Liver (tissue), 9 donors: ENCODE data around the gene CD209. TPM values are rescaled to one million over a fixed set of nuclear protein-coding genes. Genes with fewer than 3 reads are reported as not detected.

Experiments
- DNase-seq: peaks from one replicate; pipeline ENCODE4 v3.0.0-alpha.2; 2017; ENCODE audit warnings: low spot score
- H3K27ac ChIP-seq, 2 donors: one replicate each; pipeline ENCODE4 v1.7.0; 2013; ENCODE audit warnings: inconsistent platforms in 2 of 2, low read length in 2 of 2, control low read depth in 1 of 2, low read depth in 1 of 2, mild to moderate bottlenecking in 1 of 2
- H3K27me3 ChIP-seq, 4 donors: one replicate each; pipeline versions ENCODE4 v1.6.1 to v1.7.0; 2013; ENCODE audit warnings: low read length in 3 of 4, inconsistent platforms in 1 of 4, mild to moderate bottlenecking in 1 of 4, moderate library complexity in 1 of 4; ENCODE audit not compliant: control insufficient read depth in 4 of 4, insufficient read depth in 4 of 4
- H3K36me3 ChIP-seq, 4 donors: one replicate each; pipeline versions ENCODE4 v1.6.1 to v1.7.0; 2013; ENCODE audit warnings: low read length in 3 of 4, mild to moderate bottlenecking in 3 of 4, low read depth in 1 of 4, moderate library complexity in 1 of 4; ENCODE audit not compliant: control insufficient read depth in 4 of 4, insufficient read depth in 3 of 4
- H3K4me1 ChIP-seq, 4 donors: one replicate each; pipeline versions ENCODE4 v1.6.1 to v1.7.0; 2013; ENCODE audit warnings: low read length in 3 of 4, mild to moderate bottlenecking in 3 of 4, moderate library complexity in 1 of 4; ENCODE audit not compliant: control insufficient read depth in 4 of 4, insufficient read depth in 4 of 4
- H3K4me3 ChIP-seq, 3 donors: one replicate each; pipeline versions ENCODE4 v1.6.1 to v1.7.0; 2013; ENCODE audit warnings: low read length in 3 of 3, control low read depth in 1 of 3, low read depth in 1 of 3, mild to moderate bottlenecking in 1 of 3
- H3K9ac ChIP-seq, 2 donors: one replicate each; pipeline ENCODE4 v1.7.0; 2013; ENCODE audit warnings: low read length in 2 of 2, mild to moderate bottlenecking in 2 of 2, moderate library complexity in 2 of 2, control low read depth in 1 of 2, low read depth in 1 of 2
- H3K9me3 ChIP-seq, 4 donors: one replicate each; pipeline versions ENCODE4 v1.6.1 to v1.7.0; 2013; ENCODE audit warnings: low read length in 3 of 4; ENCODE audit not compliant: control insufficient read depth in 4 of 4
- EGR1 ChIP-seq, 2 donors: IDR thresholded peaks; 2 replicates each; pipeline ENCODE4 v1.6.1; 2016 to 2018; ENCODE audit warnings: antibody characterized with exemption in 2 of 2, low read depth in 2 of 2
- FOXA1 ChIP-seq: IDR thresholded peaks from 2 replicates; pipeline ENCODE4 v1.6.1; 2016; ENCODE audit warnings: antibody characterized with exemption
- FOXA2 ChIP-seq: IDR thresholded peaks from 2 replicates; pipeline ENCODE4 v1.6.1; 2016; ENCODE audit warnings: antibody characterized with exemption
- GABPA ChIP-seq, 2 donors: IDR thresholded peaks in 1 of 2; conservative IDR thresholded peaks in 1 of 2; 2 replicates each; pipeline ENCODE4 v1.6.1; 2016; ENCODE audit warnings: antibody characterized with exemption in 2 of 2, mild to moderate bottlenecking in 1 of 2, moderate library complexity in 1 of 2
- HNF4A ChIP-seq, 2 donors: conservative IDR thresholded peaks; 2 replicates each; pipeline ENCODE4 v1.6.1; 2016; ENCODE audit warnings: antibody characterized with exemption in 2 of 2, mild to moderate bottlenecking in 2 of 2
- HNF4G ChIP-seq: IDR thresholded peaks from 2 replicates; pipeline ENCODE4 v1.6.1; 2016; ENCODE audit warnings: antibody characterized with exemption
- JUND ChIP-seq, 2 donors: IDR thresholded peaks; 2 replicates each; pipeline ENCODE4 v1.6.1; 2016; ENCODE audit warnings: antibody characterized with exemption in 2 of 2
- RAD21 ChIP-seq, 2 donors: IDR thresholded peaks; 2 replicates each; pipeline ENCODE4 v1.6.1; 2016; ENCODE audit warnings: antibody characterized with exemption in 2 of 2, mild to moderate bottlenecking in 2 of 2
- RXRA ChIP-seq, 2 donors: IDR thresholded peaks; 2 replicates each; pipeline ENCODE4 v1.6.1; 2017 to 2018; ENCODE audit warnings: antibody characterized with exemption in 2 of 2, mild to moderate bottlenecking in 1 of 2
- SP1 ChIP-seq: IDR thresholded peaks from 2 replicates; pipeline ENCODE4 v1.6.1; 2018; ENCODE audit warnings: antibody characterized with exemption, mild to moderate bottlenecking
- TAF1 ChIP-seq: conservative IDR thresholded peaks from 2 replicates; pipeline ENCODE4 v1.6.1; 2016; ENCODE audit warnings: antibody characterized with exemption, mild to moderate bottlenecking
- YY1 ChIP-seq: IDR thresholded peaks from 2 replicates; pipeline ENCODE4 v1.6.1; 2016; ENCODE audit warnings: antibody characterized with exemption, mild to moderate bottlenecking
- WGBS: extraction: QIAGEN DNeasy Blood & Tissue Kit; methylation state at CpG from one replicate; pipeline ENCODE4 v1.1.7; 2013; 5-methylcytosine and 5-hydroxymethylcytosine counted together
- polyA plus RNA-seq, 2 donors: library from polyadenylated mRNA; stranded (reverse) in 1 of 2; unstranded in 1 of 2; fragments of 200-250 nt in 1 of 2; fragments of >200 nt in 1 of 2; fragmentation: Nextera tagmentation in 1 of 2; extraction: Ambion mirVana in 1 of 2; gene quantifications; one replicate each; pipeline versions ENCODE4 v1.2.1 to v1.2.3, GENCODE V29; 2013 to 2015
- total RNA-seq, 2 donors: library from RNA; depleted of rRNA; stranded (reverse); fragments of >200 nt; gene quantifications; one replicate each; pipeline ENCODE4 v1.2.3, GENCODE V29; 2014
- TF ChIP-seq, protein P1 (sequence below): IDR thresholded peaks from 2 replicates; pipeline ENCODE4 v1.6.1; 2016; ENCODE audit warnings: antibody characterized with exemption
- TF ChIP-seq, protein P2 (sequence below): IDR thresholded peaks from 2 replicates; pipeline ENCODE4 v1.6.1; 2016; ENCODE audit warnings: antibody characterized with exemption
- TF ChIP-seq, protein P3 (sequence below): fragments of 150-350 bp; IDR thresholded peaks from 2 replicates; pipeline ENCODE4 v1.5.1; 2017; ENCODE audit warnings: improper control_type of control experiment, low read depth, low read length; ENCODE audit not compliant: missing input control
- TF ChIP-seq, protein P4 (sequence below): IDR thresholded peaks from 2 replicates; pipeline ENCODE4 v1.6.1; 2016; ENCODE audit warnings: antibody characterized with exemption
- donor health status: healthy.
- donor health status: healthy.
- donor health status: healthy.
- donor health status: healthy.
- donor health status: healthy.

The CD209 gene
- total and polyA plus RNA-seq, 4 donors, result 0.44 to 3.5 (median 1.8) TPM

DNA sequence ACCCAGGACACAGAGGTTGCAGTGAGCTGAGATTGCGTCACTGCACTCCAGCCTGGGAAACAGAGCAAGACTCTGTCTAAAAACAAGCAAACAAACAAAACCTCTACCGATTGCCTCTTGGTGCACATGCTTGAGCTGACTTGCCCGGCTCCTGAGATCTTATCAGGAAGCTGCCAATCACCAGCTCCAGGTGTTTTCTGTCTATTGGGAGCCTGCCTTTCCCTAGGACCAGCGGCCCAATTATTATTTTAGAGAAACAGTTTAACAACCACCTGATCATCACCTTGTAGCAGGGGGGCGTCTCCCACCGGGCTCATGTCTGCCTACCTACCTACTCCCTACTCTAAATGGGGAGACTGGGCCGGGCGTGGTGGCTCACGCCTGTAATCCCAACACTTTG, 26.5 kb upstream of the CD209 start:
- WGBS, result 70% methylated on average over 9 of the region's 9 CpGs
- H3K27me3 ChIP-seq, result no peaks in the 10 kb centered on the region
- H3K4me1 ChIP-seq, result no peaks in the 10 kb centered on the region
- H3K9me3 ChIP-seq, result no peaks in the 10 kb centered on the region
- DNase-seq, result no peak
- TF ChIP-seq EGR1 (IDR thresholded peaks at IDR 0.05; ENCODE audit: low read depth in 2 of 2) (no peak), RAD21 (IDR thresholded peaks at IDR 0.05) (no peak), SP1 (no peak), GABPA (IDR thresholded peaks at IDR 0.05 in 1 of 2, conservative IDR thresholded peaks at IDR 0.05 in 1 of 2) (no peak), JUND (IDR thresholded peaks at IDR 0.05) (no peak), FOXA1 (no peak), HNF4G (no peak), RXRA (IDR thresholded peaks at IDR 0.05) (no peak), HNF4A (conservative IDR thresholded peaks at IDR 0.05) (no peak)
- TF ChIP-seq, protein P1, sequence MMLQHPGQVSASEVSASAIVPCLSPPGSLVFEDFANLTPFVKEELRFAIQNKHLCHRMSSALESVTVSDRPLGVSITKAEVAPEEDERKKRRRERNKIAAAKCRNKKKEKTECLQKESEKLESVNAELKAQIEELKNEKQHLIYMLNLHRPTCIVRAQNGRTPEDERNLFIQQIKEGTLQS, result no peak
- TF ChIP-seq, protein P2, sequence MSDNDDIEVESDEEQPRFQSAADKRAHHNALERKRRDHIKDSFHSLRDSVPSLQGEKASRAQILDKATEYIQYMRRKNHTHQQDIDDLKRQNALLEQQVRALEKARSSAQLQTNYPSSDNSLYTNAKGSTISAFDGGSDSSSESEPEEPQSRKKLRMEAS, result no peak
- TF ChIP-seq, protein P3, sequence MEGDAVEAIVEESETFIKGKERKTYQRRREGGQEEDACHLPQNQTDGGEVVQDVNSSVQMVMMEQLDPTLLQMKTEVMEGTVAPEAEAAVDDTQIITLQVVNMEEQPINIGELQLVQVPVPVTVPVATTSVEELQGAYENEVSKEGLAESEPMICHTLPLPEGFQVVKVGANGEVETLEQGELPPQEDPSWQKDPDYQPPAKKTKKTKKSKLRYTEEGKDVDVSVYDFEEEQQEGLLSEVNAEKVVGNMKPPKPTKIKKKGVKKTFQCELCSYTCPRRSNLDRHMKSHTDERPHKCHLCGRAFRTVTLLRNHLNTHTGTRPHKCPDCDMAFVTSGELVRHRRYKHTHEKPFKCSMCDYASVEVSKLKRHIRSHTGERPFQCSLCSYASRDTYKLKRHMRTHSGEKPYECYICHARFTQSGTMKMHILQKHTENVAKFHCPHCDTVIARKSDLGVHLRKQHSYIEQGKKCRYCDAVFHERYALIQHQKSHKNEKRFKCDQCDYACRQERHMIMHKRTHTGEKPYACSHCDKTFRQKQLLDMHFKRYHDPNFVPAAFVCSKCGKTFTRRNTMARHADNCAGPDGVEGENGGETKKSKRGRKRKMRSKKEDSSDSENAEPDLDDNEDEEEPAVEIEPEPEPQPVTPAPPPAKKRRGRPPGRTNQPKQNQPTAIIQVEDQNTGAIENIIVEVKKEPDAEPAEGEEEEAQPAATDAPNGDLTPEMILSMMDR, result no peak
- no peaks in the 10 kb centered on the region for H3K36me3 ChIP-seq
- no peak overlapping the region for H3K4me3 ChIP-seq
- H3K9ac ChIP-seq, result no peak overlapping the region
- no peak overlapping the region for H3K27ac ChIP-seq

DNA sequence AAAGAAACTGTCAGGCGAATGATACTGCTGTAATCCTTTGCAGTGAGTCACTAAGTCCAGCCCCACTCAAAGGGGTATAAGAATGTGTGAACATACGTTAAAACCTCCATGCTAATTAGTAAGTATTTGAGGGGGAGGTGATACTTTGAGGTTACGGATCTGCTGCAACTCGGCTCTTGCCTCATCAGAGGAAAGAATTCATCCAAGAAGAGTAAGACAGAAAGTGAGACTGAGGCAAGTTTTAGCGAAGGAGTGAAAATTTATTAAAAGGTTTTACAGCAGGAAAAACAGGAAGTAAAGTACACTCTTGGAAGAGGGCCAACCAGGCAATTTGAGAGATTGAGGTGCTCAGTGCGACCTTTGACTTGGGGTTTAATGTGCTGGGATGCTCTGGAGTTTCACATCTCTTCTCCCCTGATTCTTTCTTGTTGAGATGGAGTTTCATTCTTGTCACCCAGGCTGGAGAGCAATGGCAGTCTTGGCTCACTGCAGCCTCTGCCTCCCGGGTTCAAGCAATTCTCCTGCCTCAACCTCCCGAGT, 25.5 kb upstream of the CD209 start:
- Histone ChIP-seq H3K36me3 (no peaks in the 10 kb centered on the region), H3K9me3 (no peaks in the 10 kb centered on the region), H3K27me3 (no peaks in the 10 kb centered on the region), H3K9ac (no peak overlapping the region), H3K4me3 (no peak overlapping the region), H3K27ac (no peak overlapping the region), H3K4me1 (no peaks in the 10 kb centered on the region)
- no peak for TF ChIP-seq RXRA (IDR thresholded peaks at IDR 0.05)
- WGBS, result 57% methylated on average over 8 of the region's 8 CpGs
- DNase-seq, result no peak

DNA sequence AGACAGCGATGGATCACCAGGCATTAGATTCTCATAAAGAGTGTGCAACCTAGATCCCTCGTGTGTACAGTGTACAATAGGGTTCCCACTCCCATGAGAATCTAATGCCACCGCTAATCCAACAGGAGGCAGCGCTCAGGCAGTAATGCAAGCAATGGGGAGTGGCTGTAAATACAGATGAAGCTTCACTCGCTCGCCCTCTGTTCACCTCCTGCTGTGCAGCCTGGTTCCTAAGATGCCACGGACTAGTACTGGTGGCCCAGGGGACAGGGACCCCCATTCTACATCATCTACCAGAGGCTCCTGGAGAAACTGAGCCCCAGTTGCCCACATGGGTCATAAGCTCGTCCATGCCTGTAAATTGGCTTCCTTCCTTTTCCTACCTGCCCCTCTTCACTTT, 23.7 kb upstream of the CD209 start:
- 67% methylated on average over 8 of the region's 8 CpGs for WGBS
- Histone ChIP-seq H3K9ac (no peak overlapping the region), H3K4me3 (no peak overlapping the region), H3K4me1 (no peaks in the 10 kb centered on the region), H3K9me3 (no peaks in the 10 kb centered on the region), H3K36me3 (no peaks in the 10 kb centered on the region), H3K27me3 (no peaks in the 10 kb centered on the region), H3K27ac (no peak overlapping the region)
- DNase-seq, result no peak
- TF ChIP-seq RAD21 (IDR thresholded peaks at IDR 0.05) (no peak), TAF1 (no peak), HNF4A (conservative IDR thresholded peaks at IDR 0.05) (no peak), HNF4G (no peak), YY1 (no peak), FOXA2 (no peak), GABPA (IDR thresholded peaks at IDR 0.05 in 1 of 2, conservative IDR thresholded peaks at IDR 0.05 in 1 of 2) (no peak), SP1 (no peak), EGR1 (IDR thresholded peaks at IDR 0.05; ENCODE audit: low read depth in 2 of 2) (no peak), FOXA1 (no peak), RXRA (IDR thresholded peaks at IDR 0.05) (no peak)
- TF ChIP-seq, protein P4, sequence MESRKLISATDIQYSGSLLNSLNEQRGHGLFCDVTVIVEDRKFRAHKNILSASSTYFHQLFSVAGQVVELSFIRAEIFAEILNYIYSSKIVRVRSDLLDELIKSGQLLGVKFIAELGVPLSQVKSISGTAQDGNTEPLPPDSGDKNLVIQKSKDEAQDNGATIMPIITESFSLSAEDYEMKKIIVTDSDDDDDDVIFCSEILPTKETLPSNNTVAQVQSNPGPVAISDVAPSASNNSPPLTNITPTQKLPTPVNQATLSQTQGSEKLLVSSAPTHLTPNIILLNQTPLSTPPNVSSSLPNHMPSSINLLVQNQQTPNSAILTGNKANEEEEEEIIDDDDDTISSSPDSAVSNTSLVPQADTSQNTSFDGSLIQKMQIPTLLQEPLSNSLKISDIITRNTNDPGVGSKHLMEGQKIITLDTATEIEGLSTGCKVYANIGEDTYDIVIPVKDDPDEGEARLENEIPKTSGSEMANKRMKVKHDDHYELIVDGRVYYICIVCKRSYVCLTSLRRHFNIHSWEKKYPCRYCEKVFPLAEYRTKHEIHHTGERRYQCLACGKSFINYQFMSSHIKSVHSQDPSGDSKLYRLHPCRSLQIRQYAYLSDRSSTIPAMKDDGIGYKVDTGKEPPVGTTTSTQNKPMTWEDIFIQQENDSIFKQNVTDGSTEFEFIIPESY, result no peak
- TF ChIP-seq, protein P1, result no peak
- TF ChIP-seq, protein P3, result no peak
